SU-DHL-6 (cell line): ENCODE data around the gene SMAD6.
A peak's percentile ranks its signal among the peaks of the same experiment; 100 is the strongest.

Experiments
- EZH2phosphoT487 ChIP-seq: fragments of 200-600 bp; sonication (generic), shearing (Covaris generic); conservative IDR thresholded peaks from 2 replicates; pipeline ENCODE4 v1.6.1; 2018; ENCODE audit warnings: mild to moderate bottlenecking, antibody characterized with exemption, low read length, moderate library complexity, mixed read lengths
- TF ChIP-seq, protein P1 (sequence below): fragments of 200-600 bp; sonication (generic); IDR thresholded peaks from one replicate; pipeline ENCODE4 v1.5.1; 2017; ENCODE audit warnings: antibody characterized with exemption, mild to moderate bottlenecking, low read length, moderate library complexity; ENCODE audit not compliant: insufficient read depth, poor library complexity, severe bottlenecking

DNA sequence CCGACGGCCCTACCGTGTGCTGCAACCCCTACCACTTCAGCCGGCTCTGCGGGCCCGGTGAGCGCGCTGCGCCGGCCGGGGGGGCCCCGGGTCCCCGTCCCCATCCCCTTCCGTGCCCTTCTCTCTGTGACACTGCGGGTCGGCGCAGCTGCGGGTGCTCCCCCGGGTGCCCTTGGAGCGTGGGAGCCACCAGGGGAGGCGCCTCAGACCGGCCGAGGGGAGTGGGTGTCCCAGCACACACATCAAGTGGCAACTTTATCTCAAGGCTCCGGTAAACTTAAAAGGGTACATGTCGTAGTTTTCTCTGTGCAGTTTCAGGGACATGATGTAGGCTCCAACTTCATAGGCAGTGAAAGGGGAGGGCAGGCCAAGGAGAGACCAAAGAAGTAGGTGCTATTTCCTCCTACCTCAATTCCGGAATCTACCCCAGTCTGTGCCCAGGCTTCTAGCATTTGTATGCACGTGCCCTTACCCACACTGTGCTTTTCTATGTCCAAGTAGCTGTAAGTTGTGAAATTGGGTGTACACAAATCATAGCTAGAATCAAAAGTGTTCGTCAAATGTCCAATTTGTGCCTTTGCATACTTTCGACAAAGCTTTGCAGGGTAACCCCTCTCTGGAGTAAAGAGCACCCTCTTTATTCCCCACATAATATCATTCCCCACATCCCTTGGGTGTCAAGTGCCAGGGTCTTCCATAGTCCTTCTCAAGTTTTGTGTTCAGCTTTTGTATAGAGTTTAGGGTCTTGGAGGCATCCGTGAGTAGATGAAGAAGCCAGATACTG, 2.2 kb downstream of the SMAD6 start:
- TF ChIP-seq, protein P1, sequence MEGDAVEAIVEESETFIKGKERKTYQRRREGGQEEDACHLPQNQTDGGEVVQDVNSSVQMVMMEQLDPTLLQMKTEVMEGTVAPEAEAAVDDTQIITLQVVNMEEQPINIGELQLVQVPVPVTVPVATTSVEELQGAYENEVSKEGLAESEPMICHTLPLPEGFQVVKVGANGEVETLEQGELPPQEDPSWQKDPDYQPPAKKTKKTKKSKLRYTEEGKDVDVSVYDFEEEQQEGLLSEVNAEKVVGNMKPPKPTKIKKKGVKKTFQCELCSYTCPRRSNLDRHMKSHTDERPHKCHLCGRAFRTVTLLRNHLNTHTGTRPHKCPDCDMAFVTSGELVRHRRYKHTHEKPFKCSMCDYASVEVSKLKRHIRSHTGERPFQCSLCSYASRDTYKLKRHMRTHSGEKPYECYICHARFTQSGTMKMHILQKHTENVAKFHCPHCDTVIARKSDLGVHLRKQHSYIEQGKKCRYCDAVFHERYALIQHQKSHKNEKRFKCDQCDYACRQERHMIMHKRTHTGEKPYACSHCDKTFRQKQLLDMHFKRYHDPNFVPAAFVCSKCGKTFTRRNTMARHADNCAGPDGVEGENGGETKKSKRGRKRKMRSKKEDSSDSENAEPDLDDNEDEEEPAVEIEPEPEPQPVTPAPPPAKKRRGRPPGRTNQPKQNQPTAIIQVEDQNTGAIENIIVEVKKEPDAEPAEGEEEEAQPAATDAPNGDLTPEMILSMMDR, result no peak
- TF ChIP-seq EZH2phosphoT487, result peak; percentile 96
